B cell (primary cell): Measurements from ENCODE around the gene PDXP. TPM values are rescaled to one million over a fixed set of nuclear protein-coding genes. Genes with fewer than 3 reads are reported as not detected.

ENCODE experiments used
- ATAC-seq: fragments of 200-7000 bp; cut with Tn5 transposase; one replicate; pipeline ENCODE4 v1.10.0; 2021; ENCODE audit warnings: low read depth, mild to moderate bottlenecking, moderate number of reproducible peaks, moderate library complexity
- CTCF ChIA-PET: fragments of 350-600 bp; sonication (Branson Sonifier 250); formaldehyde crosslinking; loops from one replicate; lab custom pipeline; 2021; ENCODE audit warnings: antibody characterized with exemption, inconsistent platforms; lab: Charles Lee
- POLR2A ChIA-PET: fragments of 350-600 bp; sonication (Branson Sonifier 250); formaldehyde crosslinking; loops from one replicate; lab custom pipeline; 2021; ENCODE audit warnings: antibody characterized with exemption; lab: Charles Lee
- DNase-seq: peaks from one replicate; pipeline ENCODE4 v3.0.0; 2013
- H2AFZ ChIP-seq: 2 replicates; pipeline ENCODE4 v1.6.1; 2012; ENCODE audit warnings: mild to moderate bottlenecking, low read depth, low read length; ENCODE audit not compliant: insufficient read depth, poor library complexity, severe bottlenecking
- H3K27ac ChIP-seq, 2 donors: 1 replicate in 1 of 2; 2 replicates in 1 of 2; pipeline ENCODE4 v1.5.1; 2012 to 2013; ENCODE audit warnings: low read length in 2 of 2, mild to moderate bottlenecking in 2 of 2, moderate library complexity in 1 of 2
- H3K27me3 ChIP-seq, 4 experiments: fragments of 200-600 bp in 1 of 4; sonication (generic) in 1 of 4; replicated peaks in 1 of 4; 1 replicate in 2 of 4; 2 replicates in 2 of 4; pipeline versions ENCODE4 v1.6.1 to v1.7.0; 2013 to 2016; ENCODE audit warnings: low read length in 3 of 4, mild to moderate bottlenecking in 2 of 4, mixed read lengths in 1 of 4, moderate library complexity in 1 of 4; ENCODE audit not compliant: insufficient read depth in 4 of 4, control insufficient read depth in 3 of 4; ENCODE audit errors: control extremely low read depth in 1 of 4
- H3K36me3 ChIP-seq, 2 experiments: replicated peaks in 1 of 2; 1 replicate in 1 of 2; 2 replicates in 1 of 2; pipeline versions ENCODE4 v1.6.1 to v1.7.1; 2013; ENCODE audit warnings: low read length in 1 of 2; ENCODE audit not compliant: insufficient read depth in 2 of 2, control insufficient read depth in 1 of 2; ENCODE audit errors: control extremely low read depth in 1 of 2, extremely low read depth in 1 of 2
- H3K4me1 ChIP-seq, 2 donors: fragments of 200-600 bp in 1 of 2; sonication (generic) in 1 of 2; 1 replicate in 1 of 2; 2 replicates in 1 of 2; pipeline versions ENCODE4 v1.5.1 to v1.6.1; 2013 to 2017; ENCODE audit warnings: low read length in 2 of 2; ENCODE audit not compliant: control insufficient read depth in 2 of 2, insufficient read depth in 2 of 2
- H3K4me2 ChIP-seq: replicated peaks from 2 replicates; pipeline ENCODE3; 2012; ENCODE audit warnings: mild to moderate bottlenecking, low read depth, low read length; ENCODE audit not compliant: poor library complexity, severe bottlenecking
- H3K4me3 ChIP-seq, 5 experiments: fragments of 200-600 bp in 1 of 5; sonication (generic) in 1 of 5; 1 replicate in 3 of 5; 2 replicates in 2 of 5; pipeline versions ENCODE4 v1.5.1 to v1.7.0; 2011 to 2016; ENCODE audit warnings: low read length in 4 of 5, mild to moderate bottlenecking in 4 of 5, low read depth in 2 of 5, control low read depth in 1 of 5, moderate library complexity in 1 of 5; ENCODE audit not compliant: insufficient read depth in 1 of 5; ENCODE audit errors: control extremely low read depth in 1 of 5, extremely low read depth in 1 of 5
- H3K79me2 ChIP-seq: fragments of 200-600 bp; sonication (generic); one replicate; pipeline ENCODE4 v1.6.0; 2016; ENCODE audit warnings: low read length; ENCODE audit not compliant: control insufficient read depth, insufficient read depth
- H3K9ac ChIP-seq: fragments of 200-600 bp; sonication (generic); 2 replicates; pipeline ENCODE4 v1.6.1; 2017; ENCODE audit warnings: mild to moderate bottlenecking, low read length, moderate library complexity
- H3K9me3 ChIP-seq, 3 donors: one replicate each; pipeline versions ENCODE4 v1.6.1 to v1.7.1; 2013; ENCODE audit warnings: low read length in 2 of 3; ENCODE audit not compliant: control insufficient read depth in 2 of 3, insufficient read depth in 1 of 3; ENCODE audit errors: control extremely low read depth in 1 of 3
- H4K20me1 ChIP-seq: 2 replicates; pipeline ENCODE4 v1.6.0; 2012; ENCODE audit warnings: mild to moderate bottlenecking, low read length; ENCODE audit not compliant: insufficient read depth, control insufficient read depth, poor library complexity, severe bottlenecking
- H3K27ac Mint-ChIP-seq: one replicate; pipeline ENCODE4 v1.8.0; 2021; ENCODE audit warnings: mixed read lengths
- H3K27me3 Mint-ChIP-seq: one replicate; pipeline ENCODE4 v1.8.0; 2021; ENCODE audit warnings: mixed read lengths
- H3K4me1 Mint-ChIP-seq: one replicate; pipeline ENCODE4 v1.8.0; 2021; ENCODE audit warnings: mixed read lengths
- H3K4me3 Mint-ChIP-seq: one replicate; pipeline ENCODE4 v1.8.0; 2021; ENCODE audit warnings: mixed read lengths
- H3K9me3 Mint-ChIP-seq: one replicate; pipeline ENCODE4 v1.8.0; 2022; ENCODE audit warnings: mixed read lengths; ENCODE audit not compliant: insufficient read depth
- EZH2 ChIP-seq: IDR thresholded peaks from 2 replicates; pipeline ENCODE4 v1.6.1; 2012; ENCODE audit warnings: borderline replicate concordance, low read depth, mild to moderate bottlenecking, moderate library complexity, low read length; ENCODE audit not compliant: insufficient read depth, poor library complexity, severe bottlenecking
- WGBS: methylation state at CpG from one replicate; pipeline ENCODE4 v1.1.5; 2013; ENCODE audit warnings: missing lambda C conversion rate; ENCODE audit not compliant: insufficient coverage; 5-methylcytosine and 5-hydroxymethylcytosine counted together
- intact Hi-C: fragments of 100-400 bp; cut with micrococcal nuclease; formaldehyde crosslinking; loops from one replicate; pipeline ENCODE4 v1.10.0; 2022
- polyA plus RNA-seq: library from polyadenylated mRNA; depleted of rRNA; stranded (reverse); fragments of >200 nt; gene quantifications from 2 replicates; pipeline ENCODE4 v1.2.3, GENCODE V29; 2012
- small RNA-seq: library from RNA; depleted of rRNA; stranded (forward); fragments of <200 nt; gene quantifications from one replicate; pipeline ENCODE3, GENCODE V24; 2012; ENCODE audit warnings: low replicate concordance, low read depth; ENCODE audit not compliant: insufficient read length
- total RNA-seq, 2 donors: library from RNA; stranded (reverse); fragments of 120-200 nt in 1 of 2; gene quantifications; 1 replicate in 1 of 2; 2 replicates in 1 of 2; pipeline versions ENCODE4 v1.2.3 to v1.2.4, GENCODE V29; 2013 to 2022
- TF ChIP-seq, protein P1 (sequence below): fragments of 200-600 bp; IDR thresholded peaks from one replicate; pipeline ENCODE4 v1.8.0; 2022; ENCODE audit warnings: antibody characterized with exemption, mild to moderate bottlenecking

Gene PDXP
- total and polyA plus RNA-seq, 2 donors (not counting 1 experiment from before 2014, with no cell fraction given) = 16.6 to 17.5 TPM

DNA sequence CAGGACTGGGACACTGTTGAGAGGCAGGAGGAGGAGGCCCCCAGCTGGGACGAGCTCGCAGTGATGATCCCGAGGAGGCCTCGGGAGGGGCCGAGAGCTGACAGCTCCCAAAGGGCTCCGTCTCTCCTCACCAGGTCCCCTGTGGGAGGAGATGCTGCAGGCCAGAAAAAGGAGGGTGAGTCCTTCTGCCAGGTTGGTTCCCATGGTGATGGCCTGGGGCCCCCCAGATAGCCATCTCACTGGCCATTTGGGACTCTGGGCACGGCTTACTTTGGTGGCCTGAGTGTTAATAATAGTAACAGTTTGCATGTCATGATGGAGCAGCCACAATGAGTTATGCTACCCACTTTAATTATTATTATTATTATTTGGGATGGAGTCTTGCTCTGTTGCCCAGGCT lies 57.2 kb downstream of the PDXP start:
- H3K27ac ChIP-seq = no peak overlapping the region
- no peaks in the 10 kb centered on the region for H3K4me1 ChIP-seq
- H3K9me3 ChIP-seq = no peaks in the 10 kb centered on the region
- H2AFZ ChIP-seq = no peak overlapping the region
- intact Hi-C loops = no loop called here
- no peak overlapping the region for H3K9ac ChIP-seq
- H3K36me3 ChIP-seq = peaks cover 0 to 2% of the 10 kb centered on the region in 2 experiments
- Mint-ChIP-seq H3K9me3 (no peaks in the 10 kb centered on the region), H3K27ac (no peak overlapping the region), H3K27me3 (no peaks in the 10 kb centered on the region), H3K4me3 (no peak overlapping the region), H3K4me1 (no peaks in the 10 kb centered on the region)
- H4K20me1 ChIP-seq = no peaks in the 10 kb centered on the region
- H3K79me2 ChIP-seq = no peaks in the 10 kb centered on the region
- no peak for TF ChIP-seq EZH2
- TF ChIP-seq, protein P1, sequence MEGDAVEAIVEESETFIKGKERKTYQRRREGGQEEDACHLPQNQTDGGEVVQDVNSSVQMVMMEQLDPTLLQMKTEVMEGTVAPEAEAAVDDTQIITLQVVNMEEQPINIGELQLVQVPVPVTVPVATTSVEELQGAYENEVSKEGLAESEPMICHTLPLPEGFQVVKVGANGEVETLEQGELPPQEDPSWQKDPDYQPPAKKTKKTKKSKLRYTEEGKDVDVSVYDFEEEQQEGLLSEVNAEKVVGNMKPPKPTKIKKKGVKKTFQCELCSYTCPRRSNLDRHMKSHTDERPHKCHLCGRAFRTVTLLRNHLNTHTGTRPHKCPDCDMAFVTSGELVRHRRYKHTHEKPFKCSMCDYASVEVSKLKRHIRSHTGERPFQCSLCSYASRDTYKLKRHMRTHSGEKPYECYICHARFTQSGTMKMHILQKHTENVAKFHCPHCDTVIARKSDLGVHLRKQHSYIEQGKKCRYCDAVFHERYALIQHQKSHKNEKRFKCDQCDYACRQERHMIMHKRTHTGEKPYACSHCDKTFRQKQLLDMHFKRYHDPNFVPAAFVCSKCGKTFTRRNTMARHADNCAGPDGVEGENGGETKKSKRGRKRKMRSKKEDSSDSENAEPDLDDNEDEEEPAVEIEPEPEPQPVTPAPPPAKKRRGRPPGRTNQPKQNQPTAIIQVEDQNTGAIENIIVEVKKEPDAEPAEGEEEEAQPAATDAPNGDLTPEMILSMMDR = no peak
- ATAC-seq (no peak), DNase-seq (no peak)
- whole genome bisulfite sequencing = 97% methylated on average over 5 of the region's 7 CpGs
- H3K4me2 ChIP-seq = no peak overlapping the region
- no peaks in the 10 kb centered on the region for H3K27me3 ChIP-seq
- POLR2A ChIA-PET = no interaction called here
- CTCF ChIA-PET = interaction anchor here (0.6 kb wide), 1 partner anchor 8 kb away, joined by 3 read pairs; no protein-coding TSS in a partner anchor
- H3K4me3 ChIP-seq = no peak overlapping the region

Small RNA genes within 50 kb of the gene (small RNA-seq; reads per million reads assigned to genes)
- gene RN7SL385P = not detected

Other genes with a start within 250 kb of the PDXP start
- gene ELFN2, start 231.2 kb upstream of the PDXP start, total RNA-seq = 0.12 and 0.22 TPM in 2 replicates
- gene ELFN2, start 231.2 kb upstream of the PDXP start, polyA plus RNA-seq = 0.06 and 0.07 TPM in 2 replicates
- gene MFNG, start 172.3 kb upstream of the PDXP start, total RNA-seq = 95.9 and 109 TPM in 2 replicates
- gene MFNG, start 172.3 kb upstream of the PDXP start, polyA plus RNA-seq = 98.6 and 125 TPM in 2 replicates
- gene CARD10, start 139.3 kb upstream of the PDXP start, total RNA-seq = not detected in 2 replicates
- not detected in 2 replicates for gene CARD10, start 139.3 kb upstream of the PDXP start, polyA plus RNA-seq
- gene CDC42EP1, start 98.2 kb upstream of the PDXP start, total RNA-seq = not detected in 2 replicates
- gene CDC42EP1, start 98.2 kb upstream of the PDXP start, polyA plus RNA-seq = 0.22 and 0.39 TPM in 2 replicates
- gene LGALS2, start 78.6 kb upstream of the PDXP start, total RNA-seq = not detected in 2 replicates
- 3.0 TPM in 1 of 2 replicates, not detected in the other for gene LGALS2, start 78.6 kb upstream of the PDXP start, polyA plus RNA-seq
- 146 and 154 TPM in 2 replicates for gene GGA1, start 49.9 kb upstream of the PDXP start, total RNA-seq
- 137 and 138 TPM in 2 replicates for gene GGA1, start 49.9 kb upstream of the PDXP start, polyA plus RNA-seq
- gene SH3BP1, start 19.1 kb upstream of the PDXP start, total RNA-seq = 41.1 and 44.0 TPM in 2 replicates
- 61.0 and 69.7 TPM in 2 replicates for gene SH3BP1, start 19.1 kb upstream of the PDXP start, polyA plus RNA-seq
- 106 and 107 TPM in 2 replicates for gene LGALS1, start 16.9 kb downstream of the PDXP start, total RNA-seq
- gene LGALS1, start 16.9 kb downstream of the PDXP start, polyA plus RNA-seq = 136 and 207 TPM in 2 replicates
- 34.7 and 38.5 TPM in 2 replicates for gene NOL12, start 27.6 kb downstream of the PDXP start, total RNA-seq
- gene NOL12, start 27.6 kb downstream of the PDXP start, polyA plus RNA-seq = 43.1 and 48.5 TPM in 2 replicates
- 47.2 and 47.5 TPM in 2 replicates for gene TRIOBP, start 38.3 kb downstream of the PDXP start, total RNA-seq
- 25.2 and 26.8 TPM in 2 replicates for gene TRIOBP, start 38.3 kb downstream of the PDXP start, polyA plus RNA-seq
- 0.47 TPM in 1 of 2 replicates, not detected in the other for gene GCAT, start 149.2 kb downstream of the PDXP start, total RNA-seq
- gene GCAT, start 149.2 kb downstream of the PDXP start, polyA plus RNA-seq = 0.15 TPM in 1 of 2 replicates, not detected in the other
- gene GALR3, start 164.7 kb downstream of the PDXP start, total RNA-seq = not detected in 2 replicates
- gene GALR3, start 164.7 kb downstream of the PDXP start, polyA plus RNA-seq = not detected in 2 replicates
- 18.1 and 20.3 TPM in 2 replicates for gene ANKRD54, start 185.6 kb downstream of the PDXP start, total RNA-seq
- gene ANKRD54, start 185.6 kb downstream of the PDXP start, polyA plus RNA-seq = 27.8 and 29.3 TPM in 2 replicates
- gene EIF3L, start 190.7 kb downstream of the PDXP start, total RNA-seq = 526 and 560 TPM in 2 replicates
- 367 and 430 TPM in 2 replicates for gene EIF3L, start 190.7 kb downstream of the PDXP start, polyA plus RNA-seq
- gene MICALL1, start 247.6 kb downstream of the PDXP start, total RNA-seq = 34.6 and 34.9 TPM in 2 replicates
- 21.0 and 22.8 TPM in 2 replicates for gene MICALL1, start 247.6 kb downstream of the PDXP start, polyA plus RNA-seq